ENCODE results near the gene RET.

- TF ChIP-seq TAF1 (CRISPR knock-in tag; IDR thresholded peaks at IDR 0.05) = no peak
- no peak for TF ChIP-seq ZNF138 (CRISPR knock-in tag; IDR thresholded peaks at IDR 0.05; ENCODE audit: low read depth)
- no peak for TF ChIP-seq ZNF230 (CRISPR knock-in tag; IDR thresholded peaks at IDR 0.05)
- TF ChIP-seq ZBTB7A (CRISPR knock-in tag; IDR thresholded peaks at IDR 0.05) = no peak
Measured at GRCh38 chr10:43044961-43045621, 31.8 kb upstream of the RET start.

Measured in HepG2 (cell line).